HG02588 (cell line): Measurements from ENCODE around the gene LIMK2.

ENCODE experiments used
- ATAC-seq: cut with Tn5 transposase; IDR thresholded peaks from one replicate; pipeline ENCODE4 v1.9.1; 2021; ENCODE audit warnings: mild to moderate bottlenecking, moderate library complexity; ENCODE audit not compliant: unreplicated experiment

Gene LIMK2

GRCh38 chr22:31327806-31328543 lies 115.9 kb downstream of the LIMK2 start:
- ATAC-seq: no peak

- ATAC-seq: no peak
Observed at GRCh38 chr22:31328544-31328960, 116.5 kb downstream of the LIMK2 start.

DNA sequence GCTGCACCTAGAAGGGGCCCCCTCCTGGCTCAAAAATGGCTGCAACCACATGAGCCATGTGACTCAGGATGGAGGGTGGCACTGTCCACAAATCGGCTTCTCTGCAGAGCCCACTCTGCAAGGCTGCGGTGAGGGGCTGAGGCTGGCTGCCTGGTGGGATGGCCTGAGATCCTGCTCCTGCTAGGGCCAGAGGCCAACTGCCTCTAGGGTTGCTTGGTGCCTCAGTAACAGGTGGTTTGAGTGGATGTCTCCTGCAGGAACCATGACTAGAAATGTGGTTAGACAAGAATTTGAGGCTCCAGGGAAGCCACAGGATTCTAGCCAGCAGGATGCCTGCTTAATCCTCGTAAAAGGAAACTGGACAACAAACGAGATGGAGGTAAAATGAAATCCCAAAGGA lies 116.9 kb downstream of the LIMK2 start:
- ATAC-seq: no peak
